GM12878 (cell line): ENCODE data around the gene ITPKA. TPM values are rescaled to one million over a fixed set of nuclear protein-coding genes. Genes with fewer than 3 reads are reported as not detected.

Source experiments
- ATAC-seq: fragments of 200-7000 bp; cut with Tn5 transposase; 3 replicates; pipeline ENCODE4 v1.9.1; 2020; ENCODE audit warnings: mild to moderate bottlenecking, moderate library complexity
- Bru-seq: library from RNA; stranded (reverse); fragments of 400-500 nt; gene quantifications from one replicate; lab custom pipeline; 2021; lab: Mats Ljungman, UMichigan
- BruChase-seq, 2 experiments: library from RNA; stranded (reverse); fragments of 400-500 nt; gene quantifications; one replicate each; lab custom pipeline; 2021; lab: Mats Ljungman, UMichigan
- BruUV-seq: library from RNA; stranded (reverse); fragments of 400-500 nt; replicated peaks from 2 replicates; lab custom pipeline; 2021; lab: Mats Ljungman, UMichigan
- CTCF ChIA-PET: fragments of 300-600 bp; sonication (Branson Sonifier 250); formaldehyde crosslinking; extraction: SDS; loops from one replicate; lab custom pipeline; 2021; ENCODE audit warnings: inconsistent platforms; lab: Yijun Ruan, JAX
- POLR2A ChIA-PET: fragments of 350-600 bp; formaldehyde crosslinking; extraction: SDS; loops from one replicate; lab custom pipeline; 2021; ENCODE audit warnings: inconsistent platforms; lab: Charles Lee
- RAD21 ChIA-PET: fragments of 300-600 bp; sonication (Branson Sonifier 250); formaldehyde crosslinking; loops from one replicate; lab custom pipeline; 2023; ENCODE audit warnings: antibody characterized with exemption; ENCODE audit not compliant: unreplicated experiment; lab: Charles Lee
- SMC1A ChIA-PET: fragments of 300-600 bp; sonication (Branson Sonifier 250); formaldehyde crosslinking; loops from one replicate; lab custom pipeline; 2023; ENCODE audit not compliant: unreplicated experiment, uncharacterized antibody; lab: Charles Lee
- DNase-seq: peaks from one replicate; pipeline ENCODE4 v3.0.0-alpha.2; 2011; ENCODE audit warnings: low read depth, low spot score
- FAIRE-seq: peaks from 3 replicates; lab custom pipeline; 2011; peaks lifted over from hg19 to GRCh38; lab: Jason Lieb, UNC
- H2AFZ ChIP-seq: 2 replicates; pipeline ENCODE4 v1.6.0; 2011; ENCODE audit warnings: low read depth, low read length, control low read depth; ENCODE audit not compliant: control insufficient read depth
- H3K27ac ChIP-seq: 2 replicates; pipeline ENCODE4 v1.5.1; 2011; ENCODE audit warnings: control low read depth; ENCODE audit not compliant: control insufficient read depth, insufficient read depth
- H3K27me3 ChIP-seq, 2 experiments: replicated peaks in 1 of 2; 2 replicates each; pipeline versions ENCODE4 v1.6.0 to v1.6.1; 2011; ENCODE audit warnings: low read length in 1 of 2; ENCODE audit not compliant: control insufficient read depth in 2 of 2, insufficient read depth in 2 of 2
- H3K36me3 ChIP-seq, 2 experiments: 2 replicates each; pipeline ENCODE4 v1.5.1; 2011; ENCODE audit warnings: low read length in 1 of 2; ENCODE audit not compliant: control insufficient read depth in 2 of 2, insufficient read depth in 2 of 2
- H3K4me1 ChIP-seq: 2 replicates; pipeline ENCODE4 v1.6.1; 2011; ENCODE audit warnings: mild to moderate bottlenecking, low read length, moderate library complexity, mixed read lengths; ENCODE audit not compliant: control insufficient read depth, insufficient read depth
- H3K4me2 ChIP-seq: 2 replicates; pipeline ENCODE4 v1.6.0; 2011; ENCODE audit warnings: control low read depth; ENCODE audit not compliant: control insufficient read depth, insufficient read depth
- H3K4me3 ChIP-seq: fragments of 200-600 bp; sonication (generic); 2 replicates; pipeline ENCODE4 v1.5.1; 2016
- H3K79me2 ChIP-seq: 2 replicates; pipeline ENCODE4 v1.6.0; 2011; ENCODE audit warnings: low read length; ENCODE audit not compliant: control insufficient read depth, insufficient read depth
- H3K9ac ChIP-seq: 2 replicates; pipeline ENCODE4 v1.8.0; 2011; ENCODE audit warnings: low read length, control low read depth, mixed read lengths; ENCODE audit not compliant: control insufficient read depth, insufficient read depth
- H3K9me3 ChIP-seq: replicated peaks from 3 replicates; pipeline ENCODE4 v1.5.1; 2011; ENCODE audit warnings: mild to moderate bottlenecking, low read length; ENCODE audit not compliant: control insufficient read depth, insufficient read depth
- H4K20me1 ChIP-seq: 2 replicates; pipeline ENCODE4 v1.6.0; 2011; ENCODE audit not compliant: control insufficient read depth, insufficient read depth
- EGR1 ChIP-seq, 2 experiments: IDR thresholded peaks; 1 replicate in 1 of 2; 2 replicates in 1 of 2; pipeline ENCODE4 v1.6.1; 2011 to 2012; ENCODE audit warnings: low read depth in 2 of 2, low read length in 2 of 2, borderline replicate concordance in 1 of 2, mild to moderate bottlenecking in 1 of 2, moderate library complexity in 1 of 2
- NBN ChIP-seq: fragments of 450-650 bp; IDR thresholded peaks from 2 replicates; pipeline ENCODE4 v1.6.1; 2016
- NFYB ChIP-seq: IDR thresholded peaks from 2 replicates; pipeline ENCODE4 v1.6.1; 2011; ENCODE audit warnings: low read depth, mild to moderate bottlenecking, low read length, improper control_type of control experiment, moderate library complexity; ENCODE audit not compliant: insufficient read depth
- NKRF ChIP-seq: fragments of 450-650 bp; conservative IDR thresholded peaks from 2 replicates; pipeline ENCODE4 v1.6.1; 2017; ENCODE audit warnings: mild to moderate bottlenecking, moderate library complexity
- RAD21 ChIP-seq: IDR thresholded peaks from 2 replicates; pipeline ENCODE4 v1.6.1; 2011; ENCODE audit warnings: mild to moderate bottlenecking, low read depth, low read length, moderate library complexity; ENCODE audit not compliant: insufficient read depth
- RB1 ChIP-seq: fragments of 450-650 bp; formaldehyde crosslinking; IDR thresholded peaks from 2 replicates; pipeline ENCODE4 v1.6.1; 2017; ENCODE audit warnings: mild to moderate bottlenecking, borderline replicate concordance
- SMC3 ChIP-seq: IDR thresholded peaks from 2 replicates; pipeline ENCODE4 v1.6.1; 2011; ENCODE audit warnings: low read length, improper control_type of control experiment, borderline replicate concordance
- TAF1 ChIP-seq: IDR thresholded peaks from 2 replicates; pipeline ENCODE4 v1.6.1; 2011; ENCODE audit warnings: mild to moderate bottlenecking, low read depth, low read length, borderline replicate concordance
- WRNIP1 ChIP-seq: IDR thresholded peaks from 2 replicates; pipeline ENCODE4 v1.6.1; 2011; ENCODE audit warnings: low read depth, low read length, improper control_type of control experiment, borderline replicate concordance
- ZZZ3 ChIP-seq: IDR thresholded peaks from 2 replicates; pipeline ENCODE4 v1.6.1; 2011; ENCODE audit warnings: low read depth; ENCODE audit not compliant: control insufficient read depth, insufficient read length
- WGBS: methylation state at CpG from one replicate; pipeline ENCODE4 v1.1.6; 2016; ENCODE audit warnings: low lambda C conversion rate; ENCODE audit not compliant: insufficient replicate concordance, insufficient coverage; ENCODE audit errors: missing lambda C conversion rate; 5-methylcytosine and 5-hydroxymethylcytosine counted together
- in situ Hi-C: fragments of 300-500 bp; cut with MboI; formaldehyde crosslinking; loops from 9 replicates; pipeline ENCODE4 v1.14.3; 2018; ENCODE audit warnings: mixed read lengths
- intact Hi-C: fragments of 100-400 bp; cut with micrococcal nuclease; formaldehyde crosslinking; loops from one replicate; pipeline ENCODE4 v1.14.2; 2022; ENCODE audit not compliant: unreplicated experiment
- long read RNA-seq, 2 experiments: library from polyadenylated mRNA; unstranded; transcript quantifications; one replicate each; pipeline ENCODE4 v2.0.0, GENCODE V29; 2019 to 2020
- polyA minus RNA-seq, 3 experiments: library from RNA; depleted of rRNA, polyadenylated mRNA; stranded (reverse); fragments of >200 nt; gene quantifications; 2 replicates each; pipeline ENCODE4 v1.2.3, GENCODE V29; 2011
- polyA plus RNA-seq, 11 experiments: library from polyadenylated mRNA; depleted of rRNA in 4 of 11; unstranded in 6 of 11; stranded (reverse) in 5 of 11; fragments of >200 nt; fragmentation: Nextera tagmentation in 4 of 11; fragmentation: Illumina TruSeq in 1 of 11; extraction: Ambion mirVana in 4 of 11; extraction: Trizol in 1 of 11; gene quantifications; 1 replicate in 1 of 11; 2 replicates in 10 of 11; pipeline versions ENCODE4 v1.2.1 to v1.2.3, GENCODE V29; 2011 to 2016; ENCODE audit warnings: inconsistent platforms in 2 of 11, missing spikeins in 2 of 11, low read depth in 1 of 11
- total RNA-seq, 4 experiments: library from RNA; depleted of rRNA in 3 of 4; stranded (reverse); fragments of >200 nt in 3 of 4; fragmentation: Illumina TruSeq in 1 of 4; extraction: Trizol in 1 of 4; gene quantifications; 2 replicates each; pipeline versions ENCODE4 v1.2.1 to v1.2.3, GENCODE V29; 2013 to 2021
- TF ChIP-seq, protein P1 (sequence below): fragments of 450-650 bp; IDR thresholded peaks from 2 replicates; pipeline ENCODE4 v1.6.1; 2017; ENCODE audit warnings: mild to moderate bottlenecking, moderate library complexity

The ITPKA gene
- 0.71 and 1.6 TPM in 2 replicates for total RNA-seq (2013; cell fraction: nucleolus; rRNA removed)
- total RNA-seq (2014; rRNA removed) (0.54 and 0.90 TPM in 2 replicates), total RNA-seq (2014; rRNA removed; fragmentation: Illumina TruSeq; extraction: Trizol) (0.27 and 0.32 TPM in 2 replicates), total RNA-seq (2021) (0.64 and 0.67 TPM in 2 replicates), polyA plus RNA-seq (2011; rRNA removed) (0.48 and 1.5 TPM in 2 replicates), polyA plus RNA-seq (2014; fragmentation: Illumina TruSeq; extraction: Trizol) (0.04 TPM in 1 of 2 replicates, not detected in the other), polyA plus RNA-seq (2014; fragmentation: Nextera tagmentation; extraction: Ambion mirVana) (under 1 TPM in 1 of 2 experiments, not detected in 1; 0.07 TPM), polyA plus RNA-seq (2014; rRNA removed) (0.73 and 0.91 TPM in 2 replicates), polyA plus RNA-seq (2016; fragmentation: Nextera tagmentation; extraction: Ambion mirVana) (under 1 TPM; 0.12 to 0.49 TPM), polyA minus RNA-seq (2011; rRNA and poly(A)+ RNA removed) (1.1 and 1.8 TPM in 2 replicates), Bru-seq, nascent RNA (percentile 35 among the genes with signal in this experiment), BruChase-seq, experiment 1, labeled RNA remaining after a 6-hour chase (percentile 35 among the genes with signal in this experiment), BruChase-seq, experiment 2, labeled RNA remaining after a 2-hour chase (percentile 38 among the genes with signal in this experiment)
- 0.17 TPM for polyA plus RNA-seq (2011; ENCODE audit: low read depth)
- 2.2 and 2.3 TPM in 2 replicates for polyA plus RNA-seq (2011; cell fraction: cytosol; rRNA removed)
- polyA plus RNA-seq (2011; cell fraction: nucleus; rRNA removed), result 4.1 and 6.0 TPM in 2 replicates
- 0.32 and 0.88 TPM in 2 replicates for polyA plus RNA-seq (2012)
- polyA minus RNA-seq (2011; cell fraction: cytosol; rRNA and poly(A)+ RNA removed), result 1.6 and 2.1 TPM in 2 replicates
- 0.77 and 1.9 TPM in 2 replicates for polyA minus RNA-seq (2011; cell fraction: nucleus; rRNA and poly(A)+ RNA removed)
- long read RNA-seq, experiment 1, partial matches to known transcripts, result 0 of 2 reads
- long read RNA-seq, experiment 1, other reads (novel, unspliced or antisense), result 2 of 2 reads
- long read RNA-seq, experiment 2, result 0 reads

GRCh38 chr15:41493205-41493901, at the start of gene ITPKA:
TSS of gene ITPKA (plus strand) at chr15:41493874. CDS start at chr15:41493928, 54 bp downstream.
- FAIRE-seq (no peak), ATAC-seq (peak; percentile 80), DNase-seq (peak; percentile 30)
- in situ Hi-C loops (no loop called here), intact Hi-C loops (no loop called here)
- ChIA-PET POLR2A (interaction anchor here (0.6 to 2.8 kb wide), 10 partner anchors 9 to 281 kb away, joined by 3 to 16 read pairs (median 4); partner anchors contain the start of genes LTK, MAPKBP1 and MGA), RAD21 (interaction anchor here (0.7 to 2.7 kb wide), 6 partner anchors 10 to 161 kb away, joined by 3 to 16 read pairs (median 5); partner anchors contain the start of genes LTK, NUSAP1, OIP5 and RPAP1), CTCF (interaction anchor here (0.6 to 3.2 kb wide), 5 partner anchors 9 to 229 kb away, joined by 3 to 19 read pairs (median 7); partner anchors contain the start of gene LTK), SMC1A (interaction anchor here (1.0 to 2.2 kb wide), 4 partner anchors 9 to 27 kb away, joined by 3 to 8 read pairs (median 4); no protein-coding TSS in a partner anchor)
- peak within 1 kb of the TSS; percentile 73 for H3K4me3 ChIP-seq
- peak within 1 kb of the TSS; percentile 70 for H3K9ac ChIP-seq
- H4K20me1 ChIP-seq, result no peaks in the 10 kb centered on the region
- H3K36me3 ChIP-seq, result no peaks in the 10 kb centered on the region
- H3K4me2 ChIP-seq, result peak within 1 kb of the TSS; percentile 89
- peaks cover 29% of the 10 kb centered on the region for H3K4me1 ChIP-seq
- H3K9me3 ChIP-seq, result no peaks in the 10 kb centered on the region
- peak within 1 kb of the TSS; percentile 55 for H3K27ac ChIP-seq
- H3K27me3 ChIP-seq, result peaks cover 7 to 8% of the 10 kb centered on the region in 2 experiments; a peak in 3 of 4 replicates
- H2AFZ ChIP-seq, result peak within 1 kb of the TSS; percentile 78
- under 1% methylated on average over 28 of the region's 60 CpGs for WGBS
- no TSS peak for BruUV-seq
- no peaks in the 10 kb centered on the region for H3K79me2 ChIP-seq
- TF ChIP-seq TAF1, result peak; percentile 58; the same call in 1 of the 2 replicates
- TF ChIP-seq NKRF, result peak; percentile 40; the same call in 1 of the 2 replicates
- no peak for TF ChIP-seq WRNIP1
- no peak for TF ChIP-seq ZZZ3
- peak; percentile 66; the same call in 1 of the 2 replicates for TF ChIP-seq RB1
- TF ChIP-seq NBN, result 0 out of 2 replicates have a peak, but pooled peaks have one; percentile 61
- TF ChIP-seq EGR1 (IDR thresholded peaks at IDR 0.05; ENCODE audit: borderline replicate concordance in 1 of 2, low read depth in 2 of 2, low read length in 2 of 2), result peak in 1 of 2 experiments; percentile 97; a peak in 2 of 3 replicates
- TF ChIP-seq NFYB, result no peak
- no peak for TF ChIP-seq RAD21
- no peak; the same call in 1 of the 2 replicates for TF ChIP-seq SMC3
- TF ChIP-seq, protein P1, sequence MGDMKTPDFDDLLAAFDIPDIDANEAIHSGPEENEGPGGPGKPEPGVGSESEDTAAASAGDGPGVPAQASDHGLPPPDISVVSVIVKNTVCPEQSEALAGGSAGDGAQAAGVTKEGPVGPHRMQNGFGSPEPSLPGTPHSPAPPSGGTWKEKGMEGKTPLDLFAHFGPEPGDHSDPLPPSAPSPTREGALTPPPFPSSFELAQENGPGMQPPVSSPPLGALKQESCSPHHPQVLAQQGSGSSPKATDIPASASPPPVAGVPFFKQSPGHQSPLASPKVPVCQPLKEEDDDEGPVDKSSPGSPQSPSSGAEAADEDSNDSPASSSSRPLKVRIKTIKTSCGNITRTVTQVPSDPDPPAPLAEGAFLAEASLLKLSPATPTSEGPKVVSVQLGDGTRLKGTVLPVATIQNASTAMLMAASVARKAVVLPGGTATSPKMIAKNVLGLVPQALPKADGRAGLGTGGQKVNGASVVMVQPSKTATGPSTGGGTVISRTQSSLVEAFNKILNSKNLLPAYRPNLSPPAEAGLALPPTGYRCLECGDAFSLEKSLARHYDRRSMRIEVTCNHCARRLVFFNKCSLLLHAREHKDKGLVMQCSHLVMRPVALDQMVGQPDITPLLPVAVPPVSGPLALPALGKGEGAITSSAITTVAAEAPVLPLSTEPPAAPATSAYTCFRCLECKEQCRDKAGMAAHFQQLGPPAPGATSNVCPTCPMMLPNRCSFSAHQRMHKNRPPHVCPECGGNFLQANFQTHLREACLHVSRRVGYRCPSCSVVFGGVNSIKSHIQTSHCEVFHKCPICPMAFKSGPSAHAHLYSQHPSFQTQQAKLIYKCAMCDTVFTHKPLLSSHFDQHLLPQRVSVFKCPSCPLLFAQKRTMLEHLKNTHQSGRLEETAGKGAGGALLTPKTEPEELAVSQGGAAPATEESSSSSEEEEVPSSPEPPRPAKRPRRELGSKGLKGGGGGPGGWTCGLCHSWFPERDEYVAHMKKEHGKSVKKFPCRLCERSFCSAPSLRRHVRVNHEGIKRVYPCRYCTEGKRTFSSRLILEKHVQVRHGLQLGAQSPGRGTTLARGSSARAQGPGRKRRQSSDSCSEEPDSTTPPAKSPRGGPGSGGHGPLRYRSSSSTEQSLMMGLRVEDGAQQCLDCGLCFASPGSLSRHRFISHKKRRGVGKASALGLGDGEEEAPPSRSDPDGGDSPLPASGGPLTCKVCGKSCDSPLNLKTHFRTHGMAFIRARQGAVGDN, result 0 out of 2 replicates have a peak, but pooled peaks have one; percentile 14
